Kidney (tissue), 14 donors: ENCODE data around the gene IL1RAPL2. TPM values are rescaled to one million over a fixed set of nuclear protein-coding genes. Genes with fewer than 3 reads are reported as not detected.

Experiments
- DNase-seq, 5 donors: peaks; one replicate each; pipeline ENCODE4 v3.0.0-alpha.2; 2013 to 2020
- FAIRE-seq: peaks from 2 replicates; lab custom pipeline; 2012; peaks lifted over from hg19 to GRCh38; lab: Jason Lieb, UNC
- H3K27ac ChIP-seq, 2 donors: one replicate each; pipeline ENCODE4 v1.7.0; 2013; ENCODE audit warnings: low read depth in 2 of 2, low read length in 2 of 2, inconsistent platforms in 1 of 2
- H3K27me3 ChIP-seq: one replicate; pipeline ENCODE4 v1.7.1; 2013; ENCODE audit warnings: low read length, inconsistent platforms; ENCODE audit not compliant: control insufficient read depth, insufficient read depth
- H3K36me3 ChIP-seq, 3 donors: one replicate each; pipeline versions ENCODE4 v1.7.0 to v1.7.1; 2013; ENCODE audit warnings: low read length in 3 of 3, control low read depth in 1 of 3, inconsistent platforms in 1 of 3; ENCODE audit not compliant: insufficient read depth in 3 of 3, control insufficient read depth in 2 of 3
- H3K4me1 ChIP-seq, 3 donors: one replicate each; pipeline versions ENCODE4 v1.7.0 to v1.7.1; 2013; ENCODE audit warnings: low read length in 3 of 3, inconsistent platforms in 1 of 3, low read depth in 1 of 3; ENCODE audit not compliant: control insufficient read depth in 2 of 3, insufficient read depth in 2 of 3
- H3K4me3 ChIP-seq, 3 donors: one replicate each; pipeline versions ENCODE4 v1.7.0 to v1.8.1; 2013; ENCODE audit warnings: low read length in 3 of 3, control low read depth in 1 of 3, inconsistent platforms in 1 of 3
- H3K9ac ChIP-seq, 3 donors: one replicate each; pipeline versions ENCODE4 v1.7.0 to v1.7.1; 2013; ENCODE audit warnings: low read length in 3 of 3, control low read depth in 1 of 3, inconsistent platforms in 1 of 3
- H3K9me3 ChIP-seq, 3 donors: one replicate each; pipeline versions ENCODE4 v1.7.0 to v1.7.1; 2013; ENCODE audit warnings: low read length in 3 of 3, control low read depth in 1 of 3, inconsistent platforms in 1 of 3; ENCODE audit not compliant: control insufficient read depth in 2 of 3, insufficient read depth in 1 of 3
- CTCF ChIP-seq: IDR thresholded peaks from 3 replicates; pipeline ENCODE4 v1.5.1; 2012; ENCODE audit warnings: mild to moderate bottlenecking, moderate library complexity, borderline replicate concordance; ENCODE audit not compliant: insufficient read depth; ENCODE audit errors: extremely low read depth
- intact Hi-C: fragments of 100-400 bp; cut with DNase I; formaldehyde crosslinking; loops from one replicate; pipeline ENCODE4 v1.11.1; 2022
- polyA plus RNA-seq: library from polyadenylated mRNA; stranded (reverse); fragments of 350-450 nt; fragmentation: Illumina TruSeq; extraction: RNeasy Lipid Tissue Mini Kit (QIAGEN cat#74804); gene quantifications from one replicate; pipeline ENCODE4 v1.2.3, GENCODE V29; 2014; ENCODE audit warnings: low read depth, low replicate concordance; ENCODE audit not compliant: insufficient read depth
- total RNA-seq: library from RNA; stranded (reverse); fragmentation: NEBNext Ultra II Directional; extraction: Animal tissue kit (Norgen Biotek cat#: 25700); gene quantifications from one replicate; pipeline ENCODE4 v1.2.1, GENCODE V29; 2021
- donor health status: control.
- donor health status: control.
- donor health status: control.
- donor health status: control.
- donor health status: control.
- donor health status: DM: yes; HTN: yes; CAD: no.
- donor health status: Normal renal cell carcinoma (clear cell type).

IL1RAPL2 gene
- total and polyA plus RNA-seq, 2 donors from 2014 or later, result 0.13 to 0.25 TPM

DNA sequence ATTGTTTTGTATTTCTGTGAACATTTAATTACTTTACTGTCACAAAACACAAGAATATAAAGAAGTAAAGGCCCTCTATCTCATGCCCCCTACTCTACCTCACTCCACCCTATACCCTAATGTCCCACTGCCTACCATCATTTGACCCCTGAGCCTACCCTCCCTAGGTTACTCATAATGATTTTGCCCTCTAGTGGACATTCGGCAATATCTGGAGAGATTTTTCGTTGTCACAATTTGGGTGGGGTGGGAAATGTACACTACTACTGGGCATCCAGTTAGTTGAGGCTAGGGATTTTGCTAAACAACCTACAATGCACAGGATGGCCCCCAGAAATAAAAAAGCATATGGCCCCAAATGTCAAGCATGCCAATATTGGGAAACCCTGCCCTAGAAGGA, 644.3 kb downstream of the IL1RAPL2 start:
- H3K9me3 ChIP-seq, result no peaks in the 10 kb centered on the region
- no peaks in the 10 kb centered on the region for H3K4me1 ChIP-seq
- H3K27me3 ChIP-seq, result no peaks in the 10 kb centered on the region
- no peak for TF ChIP-seq CTCF
- no peak overlapping the region for H3K4me3 ChIP-seq
- no peak for FAIRE-seq
- H3K36me3 ChIP-seq, result no peaks in the 10 kb centered on the region
- intact Hi-C loops, result no loop called here
- H3K27ac ChIP-seq, result no peak overlapping the region
- no peak for DNase-seq
- no peak overlapping the region for H3K9ac ChIP-seq

DNA sequence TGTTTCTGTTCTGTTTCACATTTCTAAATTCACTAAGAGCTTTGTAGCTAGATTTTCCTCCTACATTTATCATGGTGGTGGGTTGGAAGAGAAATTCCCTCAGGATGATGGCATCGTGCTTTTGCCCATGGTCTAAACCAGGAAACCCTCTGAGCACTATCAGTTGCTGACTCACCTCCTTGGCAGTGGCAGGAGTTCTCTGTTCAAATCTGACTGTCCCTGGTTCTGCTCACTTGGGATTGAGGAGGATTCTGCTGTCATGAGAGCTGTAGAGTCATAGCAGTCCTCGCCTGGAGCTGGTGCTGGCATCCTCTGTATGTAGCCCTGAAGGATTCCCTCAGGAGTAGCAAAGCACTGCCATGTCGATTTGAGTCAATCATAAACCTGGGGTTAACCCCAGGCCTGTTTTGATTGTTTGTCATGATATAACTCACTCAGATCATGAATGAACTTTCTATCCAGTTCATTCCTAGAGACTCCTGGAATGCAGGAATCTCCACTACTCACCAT, 645.1 kb downstream of the IL1RAPL2 start:
- intact Hi-C loops, result no loop called here
- Histone ChIP-seq H3K9ac (no peak overlapping the region), H3K4me1 (no peaks in the 10 kb centered on the region), H3K27me3 (no peaks in the 10 kb centered on the region), H3K36me3 (no peaks in the 10 kb centered on the region), H3K27ac (no peak overlapping the region), H3K9me3 (no peaks in the 10 kb centered on the region), H3K4me3 (no peak overlapping the region)
- TF ChIP-seq CTCF, result no peak
- DNase-seq (no peak), FAIRE-seq (no peak)

- H3K4me1 ChIP-seq, result no peaks in the 10 kb centered on the region
- no peak for FAIRE-seq
- H3K9ac ChIP-seq, result no peak overlapping the region
- DNase-seq, result peak in 1 of 5 donors; percentile 56
- no peaks in the 10 kb centered on the region for H3K9me3 ChIP-seq
- no peak overlapping the region for H3K4me3 ChIP-seq
- intact Hi-C loops, result no loop called here
- no peak for TF ChIP-seq CTCF
- H3K27ac ChIP-seq, result no peak overlapping the region
- H3K27me3 ChIP-seq, result no peaks in the 10 kb centered on the region
- H3K36me3 ChIP-seq, result no peaks in the 10 kb centered on the region
These were observed 653.7 kb downstream of the IL1RAPL2 start for GRCh38 chrX:105219454-105220401.
